GM19372 (cell line): ENCODE results near the gene OLFM3.

Experiments
- ATAC-seq: cut with Tn5 transposase; IDR thresholded peaks from one replicate; pipeline ENCODE4 v1.9.1; 2021; ENCODE audit warnings: mild to moderate bottlenecking, low read depth, moderate library complexity; ENCODE audit not compliant: unreplicated experiment

OLFM3 gene

GRCh38 chr1:101854271-101854670 is 142.5 kb downstream of the OLFM3 start:
- no peak for ATAC-seq

- no peak for ATAC-seq
Measured at GRCh38 chr1:101852936-101853335, 143.8 kb downstream of the OLFM3 start.

- ATAC-seq: no peak
Measured at GRCh38 chr1:101849356-101849755, 147.4 kb downstream of the OLFM3 start.

DNA sequence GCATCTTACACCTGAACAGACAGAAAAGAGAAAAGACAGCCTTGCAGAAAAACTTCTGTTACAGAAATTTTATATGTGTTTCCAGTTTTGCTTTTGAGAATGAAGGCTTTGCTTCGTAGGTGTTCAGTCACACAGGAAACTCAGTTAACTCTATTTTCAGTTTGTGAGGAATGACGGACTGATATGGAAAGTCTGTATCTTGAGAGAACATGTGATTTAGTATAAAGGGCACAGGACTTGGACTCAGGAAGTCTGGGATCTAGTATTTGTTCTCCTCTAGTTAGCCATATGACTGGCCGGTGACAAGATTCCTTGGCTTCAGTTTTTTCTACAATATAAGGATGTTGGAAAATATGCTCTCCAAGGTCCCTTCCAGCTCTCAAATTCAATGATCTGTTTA is 149.1 kb downstream of the OLFM3 start:
- no peak for ATAC-seq

- ATAC-seq: no peak
Measured at GRCh38 chr1:101846820-101847219, 149.9 kb downstream of the OLFM3 start.

DNA sequence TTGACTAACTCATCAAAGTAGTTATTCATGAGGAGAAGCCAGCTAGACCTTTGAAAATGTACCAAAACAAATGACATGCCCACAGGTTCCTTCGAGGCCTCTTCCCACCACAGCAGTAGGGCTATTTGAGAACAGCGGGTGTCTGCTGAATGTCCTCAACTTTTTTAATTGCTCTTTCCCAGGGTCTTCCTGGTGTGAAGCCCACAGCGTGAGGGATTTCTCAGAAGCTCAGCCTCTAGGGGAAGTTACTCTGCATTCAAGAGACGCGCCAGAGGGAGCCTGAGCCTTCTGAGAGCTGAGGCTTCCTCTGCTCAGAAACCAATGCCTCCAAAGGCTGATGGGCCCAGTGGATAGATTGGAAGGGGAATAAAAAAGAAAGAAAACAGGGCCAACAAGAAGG is 153.6 kb downstream of the OLFM3 start:
- no peak for ATAC-seq

DNA sequence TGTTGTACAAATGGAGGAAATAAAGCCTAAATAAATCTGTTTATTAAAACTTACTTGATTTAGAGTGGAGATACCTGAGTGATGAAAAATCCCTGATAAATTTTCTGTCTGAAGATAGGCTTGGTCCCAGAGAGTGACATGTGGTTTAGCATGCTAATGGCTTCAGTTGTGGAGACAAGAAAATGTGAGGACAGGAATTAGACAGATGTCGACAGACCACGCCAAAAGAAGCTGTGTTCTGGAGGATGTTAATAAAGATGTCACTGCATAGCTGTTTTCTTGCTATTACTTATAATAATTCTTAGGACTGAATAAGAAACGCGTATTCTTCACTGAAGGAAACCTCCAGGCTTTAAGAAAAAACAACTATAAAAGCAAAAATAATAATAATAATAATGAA is 154.9 kb downstream of the OLFM3 start:
- ATAC-seq: no peak

DNA sequence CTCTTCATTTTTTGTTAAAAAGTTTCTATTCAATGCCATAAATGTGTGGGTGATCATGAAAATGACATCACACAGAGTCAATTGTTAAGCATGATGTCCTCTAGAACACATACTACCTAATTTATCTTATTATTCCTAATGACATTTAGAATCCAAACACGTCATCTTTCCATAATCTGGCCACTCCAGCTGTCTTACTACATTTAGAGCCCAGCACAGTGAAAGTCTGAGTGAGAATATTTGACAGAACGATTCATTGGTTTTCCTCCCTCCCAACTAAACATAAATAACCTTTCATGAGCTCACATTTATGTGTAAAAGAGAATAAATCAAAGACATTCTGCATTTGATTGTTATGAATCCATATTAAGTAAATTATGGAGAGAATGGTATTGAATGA is 160.7 kb downstream of the OLFM3 start:
- no peak for ATAC-seq

DNA sequence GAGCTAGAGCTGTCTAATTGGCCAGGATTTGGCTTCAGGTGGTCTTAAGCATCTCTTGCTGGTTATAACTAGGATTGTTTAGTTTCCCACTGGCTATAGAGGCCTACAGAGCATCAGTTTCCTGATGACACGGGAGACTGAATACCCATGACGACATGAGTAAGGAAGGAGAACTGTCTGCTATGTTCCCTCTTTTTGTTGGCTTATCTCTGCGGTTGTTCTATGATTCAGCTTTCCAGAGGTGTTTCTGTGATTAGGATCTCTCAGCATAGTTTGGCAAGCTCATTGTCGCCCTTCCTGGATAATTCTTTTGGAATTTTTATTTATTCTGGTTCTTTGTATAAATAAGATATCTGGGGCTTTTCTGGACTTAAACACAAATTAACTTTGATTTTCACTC is 163.4 kb downstream of the OLFM3 start:
- ATAC-seq: no peak

GRCh38 chr1:101826416-101826815 is 170.3 kb downstream of the OLFM3 start:
- ATAC-seq: no peak

GRCh38 chr1:101820071-101820470 is 176.7 kb downstream of the OLFM3 start:
- no peak for ATAC-seq

- no peak for ATAC-seq
Measured at GRCh38 chr1:101816262-101816661, 180.5 kb downstream of the OLFM3 start.

GRCh38 chr1:101798417-101798816 is 198.3 kb downstream of the OLFM3 start:
- no peak for ATAC-seq

DNA sequence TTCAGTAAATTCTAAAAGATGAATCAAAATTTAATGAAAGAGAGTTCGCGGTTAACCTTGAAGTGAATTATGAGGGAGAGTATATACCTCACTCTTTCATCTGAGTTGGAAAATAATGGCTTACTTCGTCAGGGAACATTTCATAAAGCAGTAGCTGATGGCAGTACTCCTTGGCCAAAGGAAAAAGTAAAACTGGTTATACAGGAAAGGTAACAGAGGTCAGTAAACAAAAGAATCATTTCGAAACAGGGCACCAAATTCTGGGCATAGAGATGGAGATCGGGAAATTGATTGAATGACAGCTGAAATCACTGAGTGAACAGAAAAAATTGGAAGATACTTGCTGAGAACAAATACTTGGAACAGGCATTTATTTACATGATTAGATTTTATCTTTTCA is 199.0 kb downstream of the OLFM3 start:
- no peak for ATAC-seq

DNA sequence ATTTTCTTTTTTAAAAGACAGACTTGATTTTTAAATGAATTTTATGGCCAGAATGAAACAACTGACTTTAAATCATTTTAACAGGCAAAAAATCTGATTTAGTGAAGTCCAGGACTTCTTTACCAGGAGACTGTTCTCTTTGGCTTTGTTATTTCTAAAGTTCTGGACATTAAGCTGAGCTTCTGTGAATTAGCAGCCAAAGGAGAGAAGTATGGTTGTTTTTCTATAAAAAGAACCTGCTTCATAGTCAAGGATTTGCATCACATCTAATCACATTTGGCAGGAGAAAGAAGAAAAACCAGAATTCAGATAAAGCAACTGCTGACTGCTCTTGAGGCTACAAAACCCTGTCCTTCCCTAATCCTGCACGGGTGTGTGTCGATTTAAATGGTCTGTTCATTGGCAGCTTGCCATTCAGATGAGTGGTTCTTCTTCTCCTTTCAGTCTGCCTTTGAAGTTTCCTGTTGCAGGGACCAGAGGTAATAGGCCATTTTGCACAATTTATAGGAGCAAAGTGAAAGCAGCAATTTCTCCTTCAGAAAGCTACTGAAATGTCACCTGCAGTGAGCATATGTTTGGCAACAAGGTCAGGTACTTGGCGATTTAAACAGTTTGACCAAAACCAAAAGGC is 215.4 kb downstream of the OLFM3 start:
- ATAC-seq: no peak

- peak; percentile 65 for ATAC-seq
Measured at GRCh38 chr1:101769520-101769919, 227.2 kb downstream of the OLFM3 start.

DNA sequence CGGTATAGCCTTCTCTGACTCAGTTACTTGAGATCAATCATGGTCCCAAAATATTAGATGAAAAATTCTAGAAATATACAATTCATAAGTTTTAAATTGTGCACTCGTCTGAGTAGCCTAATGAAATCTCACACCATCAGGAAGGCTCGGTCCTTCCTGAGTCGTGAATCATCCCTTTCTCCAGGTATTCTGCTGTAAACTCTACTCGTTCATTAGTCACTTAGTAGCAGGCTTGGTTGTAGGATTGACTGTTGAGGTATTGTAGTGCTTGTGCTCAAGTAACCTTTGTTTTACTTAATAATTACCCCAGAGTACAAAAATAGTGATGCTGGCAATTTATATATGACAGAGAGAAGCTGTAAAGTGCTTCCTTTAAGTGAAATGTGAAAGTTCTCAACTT is 238.7 kb downstream of the OLFM3 start:
- no peak for ATAC-seq

GRCh38 chr1:101756411-101756810 is 240.3 kb downstream of the OLFM3 start:
- ATAC-seq: no peak
